Stimulated activated CD4-positive, alpha-beta T cell treated with anti-CD3 and anti-CD28 coated beads, Interleukin-4, amount 100 ng/mL, for 48 hours (primary cell): ENCODE data around the gene TRPM3.

Source experiments
- DNase-seq, 2 donors: peaks; one replicate each; pipeline ENCODE4 v3.0.0-alpha.2; 2020; ENCODE audit warnings: low read depth in 2 of 2

TRPM3 gene

GRCh38 chr9:71121275-71122021, at the start of gene TRPM3:
Gene TRPM3, minus strand, starts transcription at chr9:71121621. Its CDS starts 267 bp downstream, at chr9:71121354.
- no peak for DNase-seq

GRCh38 chr9:71168418-71168817, 47.0 kb upstream of the TRPM3 start:
- DNase-seq = no peak

DNA sequence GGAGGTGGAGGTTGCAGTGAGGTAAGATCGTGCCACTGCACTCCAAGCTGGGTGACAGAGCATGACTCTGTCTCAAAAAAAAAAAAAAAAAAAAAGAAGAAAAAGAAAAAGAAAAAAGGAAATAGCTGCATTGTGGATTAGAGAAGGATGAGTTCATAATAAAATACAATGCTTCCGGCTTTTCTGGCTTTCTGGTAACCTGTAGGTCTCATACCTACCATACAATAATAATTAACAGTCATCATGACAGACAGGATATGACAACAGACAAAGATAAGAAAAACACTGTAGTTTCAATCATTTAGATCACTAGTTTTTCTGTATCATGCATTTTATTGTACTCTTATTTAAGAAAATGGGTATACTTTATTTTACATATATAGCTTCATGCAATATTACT, 40.7 kb upstream of the TRPM3 start:
- DNase-seq = no peak

DNA sequence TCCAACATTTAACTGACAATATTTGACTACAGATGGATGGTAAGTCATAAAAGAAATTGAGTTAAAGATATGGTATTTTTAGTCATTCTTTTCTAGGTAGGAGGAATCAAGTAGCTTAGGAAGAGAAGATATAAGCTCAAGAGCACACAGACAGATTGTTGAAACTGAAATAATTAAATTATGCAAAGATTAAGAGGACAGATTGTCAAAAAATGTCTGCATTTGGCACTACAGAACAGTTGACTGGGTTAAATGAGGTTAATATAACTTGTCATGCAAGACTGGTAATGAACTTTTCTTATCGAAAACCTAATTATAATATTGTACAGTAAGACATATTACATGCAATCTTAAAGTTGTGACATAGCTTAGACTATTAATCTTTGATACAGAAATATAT, 36.3 kb upstream of the TRPM3 start:
- DNase-seq = no peak

GRCh38 chr9:71147368-71147767, 25.9 kb upstream of the TRPM3 start:
- no peak for DNase-seq

- no peak for DNase-seq
These were observed 25.1 kb upstream of the TRPM3 start for GRCh38 chr9:71146511-71146910.

- no peak for DNase-seq
These were observed 23.8 kb upstream of the TRPM3 start for GRCh38 chr9:71145179-71145578.

- DNase-seq = no peak
These were observed 23.1 kb upstream of the TRPM3 start for GRCh38 chr9:71144495-71144894.

GRCh38 chr9:71136696-71137095, 15.3 kb upstream of the TRPM3 start:
- no peak for DNase-seq

- DNase-seq = no peak
These were observed 9.7 kb upstream of the TRPM3 start for GRCh38 chr9:71131145-71131544.

DNA sequence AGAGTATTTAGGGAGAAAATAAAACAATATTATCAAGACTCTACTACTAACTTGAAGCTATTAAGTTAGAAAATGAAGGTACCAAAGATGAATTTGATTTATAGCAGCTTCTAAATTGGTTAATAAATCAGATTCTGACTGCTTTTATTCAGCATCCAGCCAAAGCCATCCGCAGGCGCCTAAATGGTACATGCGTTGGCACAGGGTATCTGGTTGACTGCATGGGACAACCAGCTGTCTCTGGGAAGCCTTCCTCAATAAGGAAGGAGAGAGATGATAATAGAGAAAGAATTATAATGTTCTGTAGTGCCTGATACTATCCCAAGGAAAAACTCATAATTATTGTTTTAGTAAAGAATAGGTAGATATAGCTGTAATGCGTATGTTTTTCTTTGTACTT, 9.1 kb upstream of the TRPM3 start:
- DNase-seq = no peak

- no peak for DNase-seq
These were observed 7.4 kb upstream of the TRPM3 start for GRCh38 chr9:71128796-71129195.

GRCh38 chr9:71127301-71127700, 5.9 kb upstream of the TRPM3 start:
- no peak for DNase-seq

DNA sequence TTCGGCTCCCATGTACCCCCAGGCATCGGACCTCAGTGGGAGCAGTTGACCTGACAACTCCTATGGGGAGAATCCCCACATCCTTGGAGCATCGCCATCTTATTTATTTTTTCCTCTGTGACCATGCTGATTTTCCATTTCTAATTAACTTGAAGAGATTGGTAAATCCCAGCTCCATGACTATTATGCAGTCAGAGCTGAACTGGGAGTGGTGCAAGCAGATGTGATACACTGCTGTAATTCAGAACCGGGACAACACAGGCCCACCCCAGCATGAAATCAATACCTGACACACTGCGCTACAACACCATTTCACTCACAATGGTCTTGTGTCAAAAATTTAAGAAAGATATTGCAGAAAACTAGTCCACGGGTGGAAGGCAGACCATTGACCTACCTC, 1.0 kb upstream of the TRPM3 start:
- DNase-seq = no peak

- no peak for DNase-seq
These were observed 528 bp upstream of the TRPM3 start for GRCh38 chr9:71122022-71122275.

DNA sequence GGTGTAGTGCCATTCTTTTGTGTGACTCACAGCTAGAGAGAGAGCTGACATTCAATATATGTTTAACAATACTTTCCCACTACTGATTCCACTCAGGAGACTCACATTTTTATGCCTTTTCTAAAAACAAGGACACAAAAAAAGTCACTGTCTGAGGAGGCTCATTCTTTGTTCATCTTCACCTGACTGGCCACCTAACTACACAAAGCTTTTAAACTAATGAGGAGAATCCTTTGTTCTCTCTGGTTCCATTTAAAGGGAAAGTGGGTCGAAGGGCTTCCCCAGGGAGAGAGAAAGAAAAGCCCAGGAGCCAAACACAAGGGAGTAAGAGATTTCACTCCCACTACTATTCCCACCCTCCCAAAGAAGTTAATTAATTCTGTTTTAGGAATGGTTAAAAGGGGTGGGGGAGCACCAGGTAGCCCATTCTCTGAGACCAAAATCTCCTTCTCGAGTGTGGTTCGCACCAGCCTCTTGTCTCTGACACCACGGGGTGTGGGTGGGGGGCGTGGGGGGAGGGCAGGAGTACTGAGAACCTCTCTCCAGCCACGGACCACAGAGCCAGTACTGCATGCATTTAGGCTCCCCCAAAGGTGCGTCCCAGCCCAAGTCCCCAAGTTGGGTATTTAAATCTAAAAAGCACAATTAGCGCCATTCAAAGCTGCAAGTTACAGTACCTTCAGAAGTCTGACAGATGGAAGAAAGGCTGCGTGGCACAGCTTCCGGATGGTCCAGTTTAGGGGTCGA, 747 bp downstream of the TRPM3 start:
- no peak for DNase-seq

GRCh38 chr9:71119746-71120145, 1.7 kb downstream of the TRPM3 start:
- DNase-seq = no peak

DNA sequence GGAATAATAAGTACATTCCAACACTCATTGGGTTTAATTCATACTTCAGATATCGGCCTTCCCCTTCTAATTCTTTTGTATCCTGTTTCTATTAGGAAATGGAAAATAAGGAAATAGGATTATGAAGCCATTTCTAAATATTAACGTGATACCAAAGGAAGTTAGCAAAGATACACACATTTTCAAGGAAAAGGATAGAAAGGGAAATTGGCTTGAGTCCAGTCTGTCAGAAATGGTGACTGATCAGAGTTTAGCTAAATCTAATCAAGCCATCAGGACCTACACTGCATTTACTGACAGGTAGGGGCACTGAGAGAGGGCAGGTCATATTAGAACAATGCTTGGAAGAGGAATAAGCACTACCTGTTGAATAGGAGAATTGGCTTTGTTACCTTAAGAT, 3.1 kb downstream of the TRPM3 start:
- DNase-seq = no peak

DNA sequence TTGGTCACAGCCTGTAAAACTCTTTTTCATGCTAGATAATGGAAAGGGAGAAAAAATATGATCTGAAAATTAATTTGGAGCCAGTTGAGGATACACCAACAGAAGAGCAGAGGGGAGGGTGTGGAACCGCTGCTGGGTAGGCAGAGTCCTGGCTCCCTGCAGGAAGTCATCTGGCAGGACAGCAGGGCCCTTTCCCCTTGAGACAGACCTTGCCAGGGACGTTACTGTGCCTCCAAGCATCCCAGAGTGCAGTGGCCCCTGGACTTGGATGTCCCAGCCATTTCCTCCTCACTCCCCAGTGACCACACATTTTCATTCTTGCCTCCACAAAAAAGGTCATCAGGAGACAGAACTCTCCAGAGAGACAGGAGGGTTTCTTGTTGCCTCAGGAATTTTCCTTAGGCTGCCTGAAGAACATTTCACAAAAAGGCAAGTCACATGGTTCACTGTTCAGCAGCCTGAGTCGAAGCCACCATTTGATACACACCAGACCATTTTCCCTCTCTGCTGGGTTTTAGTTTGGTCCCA, 5.9 kb downstream of the TRPM3 start:
- DNase-seq = no peak

DNA sequence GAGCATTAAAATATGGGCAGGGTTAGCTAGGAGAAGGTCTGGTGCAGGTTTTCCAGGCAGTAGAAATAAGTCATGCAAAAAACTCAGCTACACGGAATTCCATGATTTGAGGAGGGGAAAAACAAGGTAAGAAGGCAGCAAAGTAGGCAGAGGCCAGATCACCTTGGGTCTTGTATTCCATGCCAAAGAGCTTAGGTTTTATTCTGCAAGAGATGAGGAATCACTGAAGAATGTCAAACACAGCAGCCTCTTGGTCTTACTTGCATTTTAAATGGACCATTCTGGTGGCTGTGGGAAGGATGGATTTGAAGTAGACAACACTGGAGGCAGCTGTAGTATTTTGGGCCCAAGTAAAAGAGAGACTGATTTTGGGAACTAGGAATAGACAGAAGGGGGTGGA, 8.6 kb downstream of the TRPM3 start:
- DNase-seq = no peak

DNA sequence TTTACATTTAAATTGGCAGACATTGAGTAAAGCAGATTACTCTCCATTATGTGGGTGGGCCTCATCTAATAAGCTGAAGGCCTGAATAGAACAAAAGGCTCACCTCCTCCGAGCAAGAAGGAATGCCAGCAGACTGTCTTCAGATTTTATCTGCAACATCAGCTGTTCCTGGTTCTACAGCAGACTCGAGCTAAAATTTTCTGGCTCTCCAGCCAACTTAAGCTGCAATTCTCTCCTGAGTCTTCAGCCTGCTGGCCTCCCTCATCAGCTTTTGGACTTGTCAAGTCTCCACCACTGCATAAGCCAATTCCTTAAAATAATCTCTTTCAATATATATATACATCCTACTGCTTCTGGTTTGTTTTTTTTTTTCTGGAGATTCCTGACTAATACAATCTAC, 12.5 kb downstream of the TRPM3 start:
- no peak for DNase-seq

- no peak for DNase-seq
These were observed 14.4 kb downstream of the TRPM3 start for GRCh38 chr9:71106992-71107391.

GRCh38 chr9:71105192-71105591, 16.2 kb downstream of the TRPM3 start:
- DNase-seq = no peak

- no peak for DNase-seq
These were observed 22.6 kb downstream of the TRPM3 start for GRCh38 chr9:71098801-71099200.
